Activated CD8-positive, alpha-beta memory T cell treated with anti-CD3 and anti-CD28 coated beads for 24 hours (primary cell): ENCODE data around the gene GPN1.
"Not testable (repeated sequence)": the region's sequence is repeated elsewhere in the genome, so short reads cannot be mapped to it uniquely, and the experiment has no call there.

ENCODE experiments used
- DNase-seq: peaks from one replicate; pipeline ENCODE4 v3.0.0-alpha.2; 2020

Gene GPN1

GRCh38 chr2:27628767-27629709, at the start of gene GPN1, which contains the start of gene CCDC121:
GPN1 (plus strand) TSS chr2:27629050; CDS start chr2:27629059, 9 bp downstream.
CCDC121 (minus strand) TSS chr2:27629012; CDS start chr2:27627799, 1,213 bp downstream.
- peak; percentile 94 for DNase-seq

GRCh38 chr2:27581417-27582128, 47.3 kb upstream of the GPN1 start:
- DNase-seq, result no peak

- peak; percentile 57 for DNase-seq
Measured at GRCh38 chr2:27582129-27582694, 46.6 kb upstream of the GPN1 start.

GRCh38 chr2:27582695-27583389, 46.0 kb upstream of the GPN1 start, which contains the start of gene ZNF512:
ZNF512 (plus strand) TSS chr2:27583042; CDS start chr2:27583113, 71 bp downstream.
- peak; percentile 91 for DNase-seq

GRCh38 chr2:27583390-27583915, 45.4 kb upstream of the GPN1 start:
- DNase-seq, result peak; percentile 59

GRCh38 chr2:27584597-27584996, 44.3 kb upstream of the GPN1 start:
- no peak for DNase-seq

GRCh38 chr2:27587025-27587424, 41.8 kb upstream of the GPN1 start:
- DNase-seq, result no peak

GRCh38 chr2:27588308-27588707, 40.5 kb upstream of the GPN1 start:
- no peak for DNase-seq

- no peak for DNase-seq
Measured at GRCh38 chr2:27591745-27592144, 37.1 kb upstream of the GPN1 start.

- no peak for DNase-seq
Measured at GRCh38 chr2:27593240-27593639, 35.6 kb upstream of the GPN1 start.

- DNase-seq, result not testable (repeated sequence)
Measured at GRCh38 chr2:27594020-27594703, 34.7 kb upstream of the GPN1 start.

- DNase-seq, result not testable (repeated sequence)
Measured at GRCh38 chr2:27595412-27595811, 33.4 kb upstream of the GPN1 start.

GRCh38 chr2:27596627-27597026, 32.2 kb upstream of the GPN1 start:
- no peak for DNase-seq

GRCh38 chr2:27606611-27607010, 22.2 kb upstream of the GPN1 start:
- no peak for DNase-seq

- DNase-seq, result no peak
Measured at GRCh38 chr2:27613985-27614384, 14.9 kb upstream of the GPN1 start.

GRCh38 chr2:27615316-27615715, 13.5 kb upstream of the GPN1 start:
- DNase-seq, result no peak

GRCh38 chr2:27621524-27621923, 7.3 kb upstream of the GPN1 start:
- no peak for DNase-seq

- no peak for DNase-seq
Measured at GRCh38 chr2:27622921-27623384, 5.9 kb upstream of the GPN1 start.

GRCh38 chr2:27624943-27625342, 3.9 kb upstream of the GPN1 start:
- DNase-seq, result no peak

GRCh38 chr2:27626323-27626722, 2.5 kb upstream of the GPN1 start:
- not testable (repeated sequence) for DNase-seq

- DNase-seq, result not testable (repeated sequence)
Measured at GRCh38 chr2:27626921-27627320, 1.9 kb upstream of the GPN1 start.
